Subcutaneous adipose tissue (tissue), 4 donors: ENCODE measurements around the gene HRH2. TPM values are rescaled to one million over a fixed set of nuclear protein-coding genes. Genes with fewer than 3 reads are reported as not detected.

ENCODE experiments used
- total RNA-seq, 4 donors: library from RNA; depleted of rRNA; stranded (reverse); fragments of >200 nt; gene quantifications; one replicate each; pipeline ENCODE4 v1.1.0, GENCODE V29; 2016
- TF ChIP-seq, protein P1 (sequence below): fragments of 450-650 bp; IDR thresholded peaks from one replicate; pipeline ENCODE4 v1.5.1; 2016; ENCODE audit warnings: low read depth, mild to moderate bottlenecking, control low read depth, antibody characterized with exemption, moderate library complexity

Gene HRH2
- total RNA-seq, 4 donors from 2014 or later: 2.4 to 6.5 (median 5.5) TPM

DNA sequence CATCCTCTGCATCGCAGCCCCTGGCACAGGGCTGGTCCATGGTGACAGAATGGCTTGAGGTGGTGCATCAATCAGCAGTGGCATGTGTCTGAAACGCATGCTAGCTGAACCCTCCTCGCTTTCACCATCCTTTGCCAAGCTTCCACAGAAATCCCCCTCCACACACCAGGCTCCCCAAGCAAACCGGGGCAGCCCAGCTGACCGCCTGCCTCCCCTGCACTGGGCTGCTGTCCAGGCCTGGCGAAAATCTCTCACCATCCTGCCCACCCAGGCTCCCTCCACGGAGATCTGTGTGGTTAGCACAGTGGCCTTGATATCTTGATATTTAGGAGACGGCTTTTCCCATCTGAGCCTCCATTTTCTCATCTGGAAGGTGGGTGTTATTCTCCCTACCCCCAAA is 905 bp upstream of the HRH2 start:
- TF ChIP-seq, protein P1, sequence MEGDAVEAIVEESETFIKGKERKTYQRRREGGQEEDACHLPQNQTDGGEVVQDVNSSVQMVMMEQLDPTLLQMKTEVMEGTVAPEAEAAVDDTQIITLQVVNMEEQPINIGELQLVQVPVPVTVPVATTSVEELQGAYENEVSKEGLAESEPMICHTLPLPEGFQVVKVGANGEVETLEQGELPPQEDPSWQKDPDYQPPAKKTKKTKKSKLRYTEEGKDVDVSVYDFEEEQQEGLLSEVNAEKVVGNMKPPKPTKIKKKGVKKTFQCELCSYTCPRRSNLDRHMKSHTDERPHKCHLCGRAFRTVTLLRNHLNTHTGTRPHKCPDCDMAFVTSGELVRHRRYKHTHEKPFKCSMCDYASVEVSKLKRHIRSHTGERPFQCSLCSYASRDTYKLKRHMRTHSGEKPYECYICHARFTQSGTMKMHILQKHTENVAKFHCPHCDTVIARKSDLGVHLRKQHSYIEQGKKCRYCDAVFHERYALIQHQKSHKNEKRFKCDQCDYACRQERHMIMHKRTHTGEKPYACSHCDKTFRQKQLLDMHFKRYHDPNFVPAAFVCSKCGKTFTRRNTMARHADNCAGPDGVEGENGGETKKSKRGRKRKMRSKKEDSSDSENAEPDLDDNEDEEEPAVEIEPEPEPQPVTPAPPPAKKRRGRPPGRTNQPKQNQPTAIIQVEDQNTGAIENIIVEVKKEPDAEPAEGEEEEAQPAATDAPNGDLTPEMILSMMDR: no peak

DNA sequence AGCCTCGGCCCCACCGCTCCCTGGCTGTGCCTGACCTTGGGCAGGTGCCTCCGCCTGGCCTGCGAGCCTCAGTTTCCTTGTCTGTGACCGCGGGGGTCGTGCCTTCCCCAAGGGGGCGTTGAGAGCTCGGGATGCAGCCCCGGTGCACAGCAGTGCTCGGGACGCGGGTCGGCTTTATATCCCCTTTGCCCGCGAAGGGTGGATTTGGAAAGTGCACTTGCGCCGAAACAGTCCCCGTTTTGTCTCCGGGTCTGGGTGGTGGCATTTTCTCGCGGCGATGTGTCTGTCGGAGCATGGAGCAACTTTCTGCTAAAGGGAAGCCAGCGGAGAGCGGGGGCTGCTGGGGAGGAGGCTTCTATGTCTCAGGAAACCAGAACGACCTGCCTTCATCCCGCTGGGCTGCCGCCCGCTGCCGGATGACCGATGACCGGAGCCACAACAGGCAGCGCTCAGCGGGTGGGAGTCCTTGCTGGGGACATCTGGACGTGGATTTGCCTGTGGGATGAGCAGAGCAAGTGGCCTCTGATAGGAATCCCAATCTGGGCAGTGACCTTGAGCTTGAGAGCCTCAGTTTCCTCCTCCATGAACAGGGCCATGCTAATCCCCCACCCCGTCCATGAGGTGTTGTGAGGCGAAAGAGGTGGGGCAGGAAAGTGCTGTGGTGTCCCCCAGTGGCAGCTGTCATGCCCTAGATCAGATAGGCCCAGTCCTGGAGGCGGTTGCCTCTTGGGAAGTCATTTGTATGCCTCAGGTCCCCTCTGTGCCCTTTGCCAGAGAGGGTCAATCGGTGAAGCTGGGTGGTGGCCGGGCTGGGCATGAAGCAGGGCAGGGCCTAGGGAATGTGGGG is 651 bp downstream of the HRH2 start:
- TF ChIP-seq, protein P1: no peak

DNA sequence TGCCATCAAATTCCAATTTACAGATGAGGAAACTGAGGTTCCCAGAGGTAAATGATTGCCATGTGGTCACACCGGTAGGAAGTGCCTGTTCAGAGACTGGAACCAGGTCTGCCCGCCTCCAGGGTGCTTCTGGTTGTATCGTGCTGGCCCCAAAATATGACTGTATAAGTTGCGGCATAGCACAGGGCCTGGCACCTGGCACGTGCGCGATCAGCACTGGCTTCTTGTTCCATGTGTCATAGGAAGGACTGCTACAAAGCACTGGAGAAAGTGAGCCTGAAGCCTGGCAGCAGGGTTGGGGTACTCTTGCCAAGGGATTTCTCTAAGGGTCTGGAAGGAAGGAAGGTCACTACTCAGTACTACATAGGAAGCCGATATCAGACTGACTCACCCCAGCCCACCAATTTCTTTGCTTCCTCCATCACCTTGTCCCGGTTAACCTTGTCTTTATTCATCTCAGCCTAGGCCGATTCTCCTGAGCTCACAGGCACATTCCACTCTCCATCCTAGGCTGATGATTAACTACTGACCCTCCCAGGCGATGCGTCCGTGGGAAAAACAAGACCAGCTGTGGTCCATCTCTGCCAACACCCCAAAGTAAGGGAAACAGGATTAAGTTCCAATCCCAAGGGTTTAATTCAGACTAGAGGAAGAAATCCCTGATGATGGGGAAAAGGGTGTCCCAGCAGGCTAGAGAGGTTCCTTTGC is 1.8 kb downstream of the HRH2 start:
- TF ChIP-seq, protein P1: no peak

DNA sequence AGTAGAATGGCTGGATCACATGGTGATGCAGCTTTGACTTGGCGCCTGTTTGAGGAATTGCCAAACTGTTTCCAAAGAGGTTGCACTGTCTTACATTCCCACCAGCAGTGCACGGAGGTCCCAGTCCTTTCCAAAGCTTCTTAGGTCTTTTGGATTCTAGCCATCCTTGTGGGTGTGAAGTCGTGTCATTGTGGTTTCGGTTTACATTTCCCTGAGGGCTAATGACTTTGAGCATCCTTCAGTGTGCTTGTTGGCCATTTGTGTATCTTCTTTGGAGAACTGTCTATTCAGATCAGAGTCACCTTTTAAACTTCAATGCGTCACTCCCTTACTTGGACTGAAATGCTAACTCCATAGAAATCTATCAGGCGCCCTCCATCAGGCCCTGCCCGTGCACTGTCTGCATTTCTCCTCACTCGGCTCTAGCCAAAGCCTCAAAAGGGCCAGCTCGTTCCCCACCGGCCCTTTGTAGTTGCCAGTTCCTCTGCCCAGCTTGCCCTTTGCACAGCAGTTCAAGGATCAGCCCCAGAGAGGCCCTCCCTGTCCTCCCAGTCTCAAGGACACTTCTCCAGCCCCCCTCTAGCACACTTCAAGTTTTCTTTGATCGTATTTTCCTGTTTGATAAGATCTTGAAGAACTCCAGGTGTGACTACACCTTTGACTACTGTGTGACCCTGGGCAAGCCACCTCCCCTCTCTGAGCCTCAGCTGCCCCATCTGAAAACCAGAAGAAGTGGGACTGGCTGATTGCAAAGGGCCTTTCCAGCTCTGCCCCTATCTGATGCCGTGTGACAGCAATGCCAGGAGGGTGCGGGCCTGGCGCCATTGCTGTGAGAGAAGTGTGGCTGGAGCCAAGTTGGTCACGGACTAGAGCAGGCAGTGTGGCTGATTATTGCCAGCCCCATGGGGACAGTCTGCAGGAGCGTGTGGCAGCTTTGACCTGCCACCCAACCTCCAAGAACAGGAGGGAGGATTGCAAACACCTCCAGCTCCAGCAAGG is 5.6 kb downstream of the HRH2 start:
- TF ChIP-seq, protein P1: no peak

DNA sequence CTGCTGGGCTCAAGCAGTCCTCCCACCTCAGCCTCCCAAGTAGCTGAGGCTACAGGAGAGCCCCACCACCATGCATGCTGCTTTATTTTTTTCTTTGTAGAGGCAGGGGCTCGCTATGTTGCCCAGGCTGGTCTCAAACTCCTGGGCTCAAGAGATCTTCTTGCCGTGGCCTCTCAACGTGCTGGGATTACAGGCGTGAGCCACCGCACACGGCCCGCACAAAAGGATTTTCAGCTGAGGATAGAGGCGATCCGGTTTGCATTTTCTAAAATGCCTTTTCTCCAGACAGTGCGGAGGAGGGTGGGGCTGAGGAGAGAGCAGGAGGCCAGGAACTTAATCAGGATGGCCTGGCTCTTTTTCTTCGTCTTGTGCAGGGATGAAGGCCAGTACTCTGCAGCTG is 6.9 kb downstream of the HRH2 start:
- TF ChIP-seq, protein P1: no peak

DNA sequence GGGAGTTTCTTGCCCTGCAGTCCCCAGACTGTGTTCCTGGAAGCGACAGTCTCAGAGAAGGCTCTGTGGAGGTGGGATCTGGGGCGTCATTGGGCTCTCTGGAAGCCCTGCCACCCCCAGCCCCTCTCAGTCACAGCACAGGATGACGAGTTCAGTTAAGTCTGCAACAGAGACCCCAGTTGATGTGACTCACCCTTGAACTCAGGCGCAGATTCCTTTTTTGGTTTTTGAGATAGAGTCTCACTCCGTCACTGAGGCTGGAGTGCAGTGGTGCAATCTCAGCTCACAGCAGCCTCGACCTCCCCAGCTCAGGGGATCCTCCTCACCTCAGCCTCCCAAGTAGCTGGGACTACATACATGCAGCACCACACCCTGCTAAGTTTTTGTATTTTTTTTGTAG is 8.3 kb downstream of the HRH2 start:
- TF ChIP-seq, protein P1: no peak

DNA sequence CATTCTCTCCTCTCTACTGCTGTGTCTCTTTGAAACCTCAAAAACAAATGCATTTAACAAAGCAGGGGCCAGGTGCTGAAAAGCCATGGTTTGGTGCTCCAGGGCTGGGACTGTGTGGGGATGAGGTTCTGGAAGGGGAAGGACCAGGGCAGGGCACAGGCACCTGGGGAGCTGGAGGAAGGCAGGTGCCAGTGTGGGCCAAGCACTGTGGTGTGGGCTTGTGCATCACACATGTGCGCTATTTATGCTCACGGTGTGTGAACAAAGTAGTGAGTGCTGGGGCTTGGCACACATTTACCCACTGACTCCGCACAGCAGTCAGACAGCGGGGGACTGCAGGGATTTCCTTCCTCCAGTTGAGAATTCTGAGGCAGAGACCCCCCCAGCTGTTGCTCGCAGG is 10.1 kb downstream of the HRH2 start:
- TF ChIP-seq, protein P1: no peak
